T-helper 1 cell treated with Interleukin-12 subunit alpha and Interleukin-12 subunit beta and Interleukin-4 antibody, amounts not matched to agents 30 μg/mL and 1 μg/mL, for 36 hours (primary cell): ENCODE data around the gene FILIP1L.

Experiments used
- H3K27ac Mint-ChIP-seq: one replicate; pipeline ENCODE4 v1.8.0; 2021; ENCODE audit warnings: mild to moderate bottlenecking, mixed read lengths
- H3K27me3 Mint-ChIP-seq: one replicate; pipeline ENCODE4 v1.8.0; 2021; ENCODE audit warnings: low read depth, mixed read lengths
- H3K36me3 Mint-ChIP-seq: one replicate; pipeline ENCODE4 v1.8.0; 2021; ENCODE audit warnings: low read depth, mixed read lengths
- H3K4me1 Mint-ChIP-seq: one replicate; pipeline ENCODE4 v1.8.0; 2021; ENCODE audit warnings: low read depth, mixed read lengths
- H3K4me3 Mint-ChIP-seq: one replicate; pipeline ENCODE4 v1.8.0; 2021; ENCODE audit warnings: mild to moderate bottlenecking, moderate library complexity, mixed read lengths
- H3K9me3 Mint-ChIP-seq: one replicate; pipeline ENCODE4 v1.8.0; 2021; ENCODE audit warnings: mixed read lengths

FILIP1L gene

DNA sequence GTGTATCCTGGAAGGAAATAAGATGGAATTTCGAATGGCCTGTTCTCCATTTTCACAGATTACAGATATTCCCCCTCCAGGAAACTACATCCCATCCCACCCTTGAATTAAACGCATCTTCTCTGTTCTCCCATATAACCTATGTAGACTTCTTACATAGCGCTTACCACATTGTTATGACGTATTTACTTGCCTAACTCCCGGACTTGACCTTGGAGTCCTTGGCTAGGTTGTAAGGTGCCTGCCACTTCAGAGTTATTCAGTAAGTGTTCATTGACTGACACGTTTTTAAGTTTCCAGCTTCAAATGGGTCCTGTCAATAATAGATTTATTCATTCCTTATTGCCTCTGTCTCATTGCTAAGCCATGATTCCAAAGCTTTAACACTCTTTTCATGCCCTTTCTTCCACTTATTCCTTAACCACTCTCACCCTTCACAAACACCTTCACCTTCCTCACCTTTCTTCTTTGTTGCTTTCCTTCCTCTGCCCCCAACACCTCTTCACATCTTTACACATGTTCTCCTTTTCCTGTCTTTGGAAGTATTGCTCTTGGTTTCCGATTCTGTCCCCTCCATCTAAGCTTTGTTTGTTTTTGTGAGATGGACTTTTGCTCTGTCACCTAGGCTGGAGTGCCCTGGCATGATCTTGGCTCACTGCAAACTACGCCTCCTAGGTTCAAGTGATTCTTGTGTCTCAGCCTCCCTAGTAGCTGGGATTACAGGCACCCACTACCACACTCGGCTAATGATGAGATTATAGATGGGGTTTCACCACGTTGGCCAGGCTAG lies 158.3 kb downstream of the FILIP1L start:
- H3K36me3 Mint-ChIP-seq, result no peaks in the 10 kb centered on the region
- H3K4me3 Mint-ChIP-seq, result no peak overlapping the region
- no peaks in the 10 kb centered on the region for H3K9me3 Mint-ChIP-seq
- H3K4me1 Mint-ChIP-seq, result peaks cover 9% of the 10 kb centered on the region
- H3K27me3 Mint-ChIP-seq, result no peaks in the 10 kb centered on the region
- no peak overlapping the region for H3K27ac Mint-ChIP-seq

DNA sequence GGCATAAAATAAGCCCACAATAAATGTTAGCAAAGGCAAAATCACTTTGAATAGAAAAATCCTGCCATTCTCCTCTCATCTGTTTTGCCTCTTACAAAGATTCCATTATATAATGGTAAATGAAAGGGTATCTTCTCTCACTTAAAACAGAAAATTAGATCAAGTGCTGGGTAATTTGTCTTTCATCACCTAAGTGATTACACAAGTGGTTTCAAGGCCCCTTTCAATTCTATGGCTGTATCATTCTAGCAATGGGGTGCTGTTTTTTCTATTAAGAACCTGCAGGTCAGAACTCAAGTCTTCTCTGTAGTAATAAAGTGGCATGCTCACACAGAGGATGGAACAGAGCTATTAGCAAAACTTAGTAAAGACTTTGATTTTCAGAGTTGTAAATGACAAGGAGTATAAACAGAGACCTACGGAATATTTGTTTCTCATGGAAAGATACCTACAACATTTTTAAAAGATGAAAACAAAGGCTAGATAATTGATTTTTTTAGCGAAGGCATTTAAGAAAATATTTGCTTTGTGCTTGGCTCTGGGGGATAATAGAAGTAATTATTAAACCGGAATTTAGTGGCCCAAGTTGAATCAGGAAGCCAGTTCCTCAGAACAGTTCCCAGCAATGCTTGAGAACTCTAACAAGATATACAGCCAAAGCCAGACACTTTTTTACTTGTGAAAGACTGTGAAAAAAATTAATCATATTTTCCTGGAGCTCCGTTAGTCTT lies 159.2 kb downstream of the FILIP1L start:
- Mint-ChIP-seq H3K4me3 (no peak overlapping the region), H3K36me3 (no peaks in the 10 kb centered on the region), H3K4me1 (peaks cover 8% of the 10 kb centered on the region), H3K27ac (no peak overlapping the region), H3K27me3 (no peaks in the 10 kb centered on the region), H3K9me3 (no peaks in the 10 kb centered on the region)

DNA sequence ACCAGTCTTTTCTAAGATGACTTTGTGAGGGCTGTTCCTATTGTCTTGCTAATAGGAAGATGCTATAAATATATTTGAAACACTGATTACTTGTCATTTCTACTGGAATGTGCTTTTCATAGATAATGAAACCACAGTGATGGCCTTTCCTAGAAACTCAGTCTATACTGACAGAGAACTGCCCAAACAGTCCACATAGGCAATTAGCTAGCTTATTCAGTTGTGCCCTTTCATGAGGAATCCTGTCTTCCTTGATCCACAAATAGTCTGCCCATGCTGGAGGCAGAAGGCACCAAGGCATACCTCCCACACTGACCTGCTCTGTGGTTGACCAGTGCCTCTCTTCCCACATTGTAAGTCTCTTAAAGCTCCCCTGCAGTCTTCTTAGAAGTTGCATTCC lies 160.7 kb downstream of the FILIP1L start:
- Mint-ChIP-seq H3K36me3 (no peaks in the 10 kb centered on the region), H3K27ac (no peak overlapping the region), H3K27me3 (no peaks in the 10 kb centered on the region), H3K4me3 (no peak overlapping the region), H3K9me3 (no peaks in the 10 kb centered on the region), H3K4me1 (peaks cover 8% of the 10 kb centered on the region)

DNA sequence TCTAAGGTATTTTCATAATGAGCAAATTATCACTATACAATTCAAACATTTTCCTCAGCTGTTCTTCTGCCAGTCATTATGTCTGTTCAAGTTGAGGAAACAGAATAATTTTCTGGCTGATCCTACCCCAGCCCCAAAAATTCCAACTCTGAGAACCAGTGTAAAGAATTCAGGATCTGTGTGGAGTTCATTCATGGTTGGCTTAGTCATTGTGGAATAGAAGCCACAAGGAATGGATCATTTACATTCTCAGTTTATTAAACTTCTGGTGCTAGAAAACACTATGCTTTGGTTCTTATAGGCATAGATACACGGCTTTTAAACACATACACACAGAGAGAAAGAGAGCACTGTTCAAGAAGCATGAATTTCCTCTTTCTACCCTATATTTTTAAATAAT lies 162.0 kb downstream of the FILIP1L start:
- Mint-ChIP-seq H3K4me3 (no peak overlapping the region), H3K4me1 (peaks cover 8% of the 10 kb centered on the region), H3K27ac (no peak overlapping the region), H3K9me3 (no peaks in the 10 kb centered on the region), H3K27me3 (no peaks in the 10 kb centered on the region), H3K36me3 (no peaks in the 10 kb centered on the region)

DNA sequence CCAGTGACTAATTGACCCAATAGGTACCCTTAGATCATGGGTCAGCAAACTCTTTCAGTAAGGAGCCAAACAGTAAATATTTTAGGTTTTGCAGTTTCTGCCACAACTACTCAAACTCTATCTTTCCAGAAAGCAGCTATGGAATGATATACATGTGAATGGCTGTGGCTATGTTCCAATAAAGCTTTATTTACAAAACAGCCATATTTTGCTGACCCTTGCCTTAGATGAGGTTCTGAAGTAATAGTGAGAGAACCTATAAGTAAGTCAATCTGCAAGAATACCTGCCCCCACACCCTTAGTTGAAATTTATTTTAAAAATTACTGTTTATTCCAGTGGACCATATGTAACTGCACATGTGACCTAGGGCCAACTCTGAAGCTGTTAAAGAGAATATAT lies 162.6 kb downstream of the FILIP1L start:
- H3K4me3 Mint-ChIP-seq, result no peak overlapping the region

DNA sequence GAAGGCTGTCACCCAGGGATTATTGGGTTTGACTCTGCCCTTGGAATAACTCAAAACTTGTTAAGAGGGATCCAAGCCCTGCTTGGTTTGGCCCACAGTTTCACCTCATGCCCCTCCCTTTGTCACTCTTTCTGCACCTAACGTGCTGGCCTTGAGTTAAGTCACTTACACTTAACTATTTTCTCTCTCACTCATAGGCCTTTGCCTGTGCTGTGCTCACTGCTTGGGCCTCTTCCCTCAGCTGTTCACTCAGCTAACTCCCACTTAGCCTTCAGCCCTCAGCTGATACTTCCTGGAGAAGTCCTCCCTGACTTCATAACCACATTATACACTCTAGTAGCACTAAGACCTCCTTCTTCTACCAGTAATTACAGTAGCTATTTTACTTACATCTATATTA lies 163.4 kb downstream of the FILIP1L start:
- Mint-ChIP-seq H3K4me3 (no peak overlapping the region), H3K27ac (no peak overlapping the region), H3K4me1 (peaks cover 8% of the 10 kb centered on the region), H3K36me3 (no peaks in the 10 kb centered on the region), H3K9me3 (no peaks in the 10 kb centered on the region), H3K27me3 (no peaks in the 10 kb centered on the region)

More for the DNA sequence above, 162.6 kb downstream of the FILIP1L start:
- Mint-ChIP-seq H3K27me3 (no peaks in the 10 kb centered on the region), H3K9me3 (no peaks in the 10 kb centered on the region), H3K27ac (no peak overlapping the region), H3K4me1 (peaks cover 8% of the 10 kb centered on the region), H3K36me3 (no peaks in the 10 kb centered on the region)

DNA sequence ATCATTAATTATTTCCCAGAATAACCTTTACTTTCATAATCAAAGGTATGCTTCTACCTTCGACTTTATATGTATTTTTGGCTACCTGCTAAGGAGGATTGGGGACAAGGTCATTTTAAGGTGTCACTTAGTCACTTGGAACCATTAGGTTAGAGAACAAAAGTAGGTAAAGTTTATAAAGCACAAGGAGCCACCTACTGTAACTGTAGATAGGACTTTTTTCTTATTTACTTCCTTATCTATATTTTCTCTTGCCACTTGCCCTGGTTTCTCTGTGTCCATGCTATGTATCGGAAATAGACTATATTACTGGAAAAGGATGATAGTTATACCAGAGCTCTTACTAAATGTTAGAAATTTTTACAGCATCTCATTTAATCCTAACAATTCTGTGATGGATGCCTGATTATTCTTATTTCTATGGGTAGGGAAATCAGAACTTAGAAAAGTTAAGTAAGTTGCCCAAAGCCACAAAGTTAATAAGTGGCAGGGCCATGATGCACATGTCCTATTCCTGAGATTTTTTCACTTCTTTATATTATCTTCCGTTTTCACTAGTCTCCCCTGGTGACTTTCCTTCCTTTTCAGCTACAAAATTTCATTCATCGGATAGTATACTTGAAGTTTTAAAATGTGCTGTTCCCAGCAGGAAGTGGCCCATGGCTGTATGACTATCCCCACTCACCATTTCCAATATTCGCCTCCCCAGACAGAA lies 164.2 kb downstream of the FILIP1L start:
- Mint-ChIP-seq H3K36me3 (no peaks in the 10 kb centered on the region), H3K9me3 (no peaks in the 10 kb centered on the region), H3K27me3 (no peaks in the 10 kb centered on the region), H3K4me1 (peaks cover 8% of the 10 kb centered on the region), H3K4me3 (no peak overlapping the region), H3K27ac (no peak overlapping the region)

DNA sequence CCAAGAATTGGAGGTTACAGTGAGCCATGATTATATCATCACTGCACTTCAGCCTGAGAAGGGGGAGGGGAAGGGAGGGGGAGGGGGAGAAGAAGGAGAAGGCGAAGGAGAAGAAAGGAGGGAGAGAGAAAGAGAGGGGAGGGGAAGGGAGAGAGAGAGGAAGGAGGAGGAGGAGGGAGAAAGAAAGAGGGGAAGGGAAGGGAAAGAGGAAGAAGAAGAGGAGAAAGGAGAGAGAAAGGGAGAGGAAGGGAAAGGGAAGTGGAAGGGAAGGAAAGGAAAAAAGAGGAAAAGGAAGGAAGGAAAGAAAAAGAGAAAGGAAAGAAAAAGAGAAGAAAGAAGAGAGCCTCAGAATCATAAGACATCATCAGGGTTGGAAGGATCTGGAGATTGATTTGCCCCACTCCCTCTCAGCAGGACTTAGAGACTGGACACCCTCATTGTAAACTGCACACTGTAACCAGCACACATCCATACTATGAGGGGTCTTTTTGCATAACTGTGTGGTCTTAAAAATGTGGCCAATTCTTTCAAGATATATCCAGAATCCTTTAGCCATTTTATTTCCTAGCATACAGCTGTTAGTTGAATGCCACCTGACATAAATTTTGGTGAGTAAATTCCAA lies 165.7 kb downstream of the FILIP1L start:
- H3K36me3 Mint-ChIP-seq, result no peaks in the 10 kb centered on the region
- H3K27ac Mint-ChIP-seq, result peak overlapping the region; percentile 31
- H3K4me3 Mint-ChIP-seq, result no peak overlapping the region
- H3K4me1 Mint-ChIP-seq, result peaks cover 5% of the 10 kb centered on the region
- no peaks in the 10 kb centered on the region for H3K9me3 Mint-ChIP-seq
- no peaks in the 10 kb centered on the region for H3K27me3 Mint-ChIP-seq

DNA sequence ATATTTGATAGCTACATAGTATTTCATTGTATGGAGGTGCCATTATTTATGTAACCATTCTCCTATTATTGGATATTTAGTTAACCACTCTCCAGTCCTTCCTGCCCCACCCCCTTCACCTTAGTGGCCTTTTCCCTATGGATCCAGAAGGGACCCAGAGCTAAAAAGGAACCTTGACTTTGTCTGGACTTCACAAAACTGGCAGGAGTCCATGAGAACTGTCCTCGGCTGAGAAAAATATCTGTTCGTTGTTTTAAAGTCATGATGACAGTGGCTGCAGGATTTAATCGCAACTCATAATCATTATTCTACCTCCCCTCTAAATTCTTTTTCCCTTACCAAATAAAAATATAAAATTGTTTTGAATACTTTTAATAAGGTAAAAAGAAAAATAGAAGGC lies 166.9 kb downstream of the FILIP1L start:
- no peaks in the 10 kb centered on the region for H3K27me3 Mint-ChIP-seq
- no peaks in the 10 kb centered on the region for H3K9me3 Mint-ChIP-seq
- H3K4me3 Mint-ChIP-seq, result no peak overlapping the region
- peaks cover 4% of the 10 kb centered on the region for H3K4me1 Mint-ChIP-seq
- H3K36me3 Mint-ChIP-seq, result no peaks in the 10 kb centered on the region
- no peak overlapping the region for H3K27ac Mint-ChIP-seq

DNA sequence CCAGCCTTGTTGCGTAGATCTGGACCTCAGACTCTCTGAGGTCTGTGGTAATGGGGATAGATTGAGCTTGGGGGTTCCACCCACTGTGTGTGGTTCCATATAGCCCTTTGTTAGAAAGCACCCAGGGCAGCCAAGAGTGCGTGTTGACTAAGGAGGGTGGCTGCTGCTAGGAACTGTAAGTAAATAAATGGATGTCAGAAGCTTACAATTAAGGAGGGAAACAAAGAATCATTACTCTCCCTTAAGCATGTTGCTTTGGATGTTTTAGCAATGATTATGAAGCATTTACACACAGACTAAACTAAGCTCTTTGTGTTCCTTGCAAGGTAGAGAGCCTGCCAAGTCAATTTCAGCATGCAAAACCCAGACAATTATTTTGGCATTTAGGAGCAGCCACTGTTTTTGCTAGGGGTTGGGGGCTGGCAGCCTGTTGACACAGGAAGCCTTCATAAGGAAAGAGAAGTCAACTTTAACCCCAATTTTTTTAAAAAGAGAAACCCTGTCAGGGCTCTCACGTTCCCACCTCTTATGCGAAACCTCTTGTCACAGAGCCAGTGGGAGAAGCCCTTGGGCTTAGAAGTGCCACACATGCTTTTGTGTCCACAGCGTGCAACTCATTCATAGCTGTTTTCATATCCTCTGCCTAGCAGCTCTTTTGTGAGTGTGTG lies 168.8 kb downstream of the FILIP1L start:
- H3K4me3 Mint-ChIP-seq, result no peak overlapping the region
- H3K9me3 Mint-ChIP-seq, result no peaks in the 10 kb centered on the region
- H3K27me3 Mint-ChIP-seq, result no peaks in the 10 kb centered on the region
- H3K36me3 Mint-ChIP-seq, result no peaks in the 10 kb centered on the region
- no peak overlapping the region for H3K27ac Mint-ChIP-seq
- peaks cover 2% of the 10 kb centered on the region for H3K4me1 Mint-ChIP-seq

DNA sequence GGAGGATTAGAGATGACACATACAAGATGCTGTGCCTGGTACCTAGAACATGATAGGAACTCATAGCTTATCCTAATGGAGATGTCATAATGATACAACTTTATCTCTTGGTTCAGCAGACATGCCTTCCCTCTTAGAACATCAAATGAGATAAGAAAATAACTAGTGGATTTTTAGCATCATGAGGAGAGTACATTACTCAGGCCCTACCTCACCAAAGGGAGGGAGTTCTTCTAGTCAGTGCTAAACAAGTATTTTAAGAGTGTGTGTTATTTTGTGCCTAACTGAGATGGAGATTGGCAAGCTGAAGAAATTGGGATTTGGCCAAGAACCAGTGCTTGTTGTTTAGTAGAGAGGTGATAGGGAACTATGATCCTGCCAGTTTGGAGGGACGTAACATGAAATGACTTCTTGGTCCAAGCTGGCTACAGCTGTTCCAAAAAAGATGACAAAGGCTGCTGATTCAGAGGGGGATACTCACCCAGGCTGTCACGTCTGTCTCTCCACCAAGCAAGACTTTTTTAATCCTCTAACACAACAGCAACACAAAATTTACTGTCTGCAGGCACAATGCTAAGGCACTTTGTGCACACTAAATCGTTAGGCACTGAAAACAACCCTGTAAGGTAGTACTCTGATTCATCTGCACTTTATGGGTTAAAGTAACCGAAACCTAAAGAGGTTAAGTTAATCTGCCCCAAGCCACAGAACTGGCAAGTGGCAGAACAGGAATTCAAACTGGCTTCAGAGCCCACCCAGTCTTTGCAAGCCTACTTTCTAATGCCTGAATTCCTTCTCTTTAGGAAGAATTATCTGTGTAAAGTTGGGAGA lies 170.2 kb downstream of the FILIP1L start:
- Mint-ChIP-seq H3K27ac (no peak overlapping the region), H3K36me3 (peaks cover 5% of the 10 kb centered on the region), H3K27me3 (no peaks in the 10 kb centered on the region), H3K4me3 (no peak overlapping the region), H3K4me1 (peaks cover 8% of the 10 kb centered on the region), H3K9me3 (no peaks in the 10 kb centered on the region)

DNA sequence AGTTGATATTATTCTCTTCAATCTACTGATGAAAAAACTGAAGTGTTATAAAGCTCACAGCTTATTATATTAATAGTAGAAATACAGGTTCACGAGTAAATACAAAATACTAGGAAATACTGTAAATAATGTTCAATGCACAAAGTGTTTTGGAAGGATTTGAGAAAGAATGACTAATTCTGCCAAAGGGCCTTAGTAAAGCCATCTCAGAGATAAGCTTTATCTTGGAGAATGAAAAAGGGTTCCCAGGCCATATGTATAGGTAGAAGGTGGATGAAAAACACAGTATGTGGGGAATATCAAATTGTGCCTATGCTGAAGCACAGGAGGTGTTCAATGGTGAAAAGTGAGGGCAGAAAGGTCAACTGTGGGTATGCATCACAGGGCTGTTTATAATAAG lies 173.1 kb downstream of the FILIP1L start:
- Mint-ChIP-seq H3K27ac (no peak overlapping the region), H3K4me1 (peaks cover 8% of the 10 kb centered on the region), H3K9me3 (no peaks in the 10 kb centered on the region), H3K27me3 (no peaks in the 10 kb centered on the region), H3K4me3 (no peak overlapping the region), H3K36me3 (peaks cover 5% of the 10 kb centered on the region)

DNA sequence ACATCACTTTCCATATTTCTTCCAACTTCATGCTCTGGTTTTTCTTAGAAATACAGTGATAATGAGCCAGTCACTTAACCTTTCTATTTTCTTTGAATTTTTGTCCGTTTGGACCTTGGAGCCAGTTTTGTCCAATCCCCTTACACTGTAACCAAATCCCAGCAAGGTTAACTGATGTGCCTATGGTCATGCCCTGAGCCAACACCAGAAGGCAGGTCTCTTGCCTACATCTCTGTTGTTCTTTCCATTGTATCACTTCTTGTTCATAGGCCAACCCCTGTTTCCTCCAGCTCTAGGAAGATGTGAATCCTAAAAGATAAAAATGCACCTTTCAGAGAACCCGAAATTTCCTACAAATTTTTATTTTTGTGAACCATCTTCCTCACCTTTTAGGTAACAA lies 174.0 kb downstream of the FILIP1L start:
- H3K27me3 Mint-ChIP-seq, result no peaks in the 10 kb centered on the region
- peaks cover 8% of the 10 kb centered on the region for H3K4me1 Mint-ChIP-seq
- H3K9me3 Mint-ChIP-seq, result no peaks in the 10 kb centered on the region
- peaks cover 5% of the 10 kb centered on the region for H3K36me3 Mint-ChIP-seq
- no peak overlapping the region for H3K27ac Mint-ChIP-seq
- no peak overlapping the region for H3K4me3 Mint-ChIP-seq
